K562 (cell line): ENCODE data around the gene TFPI2. TPM values are rescaled to one million over a fixed set of nuclear protein-coding genes. Genes with fewer than 3 reads are reported as not detected.

Source experiments
- ATAC-seq: fragments of 200-7000 bp; cut with Tn5 transposase; 3 replicates; pipeline ENCODE4 v1.9.1; 2020; ENCODE audit warnings: moderate library complexity
- BruUV-seq: library from RNA; stranded (reverse); fragments of 400-500 nt; replicated peaks from 2 replicates; lab custom pipeline; 2021; lab: Mats Ljungman, UMichigan
- CTCF ChIA-PET: fragments of 300-600 bp; formaldehyde crosslinking; extraction: SDS; loops from one replicate; lab custom pipeline; 2021; ENCODE audit warnings: low intra/inter-chr PET ratio; lab: Yijun Ruan, JAX
- POLR2A ChIA-PET: fragments of 300-600, 350-650 bp; sonication (Branson Sonifier 250); formaldehyde crosslinking; extraction: SDS; loops from one replicate; lab custom pipeline; 2021; ENCODE audit warnings: antibody characterized with exemption, inconsistent platforms; lab: Yijun Ruan, JAX
- DNase-seq, 4 experiments: peaks; one replicate each; pipeline versions ENCODE4 v3.0.0 to v3.0.0-alpha.2; 2011 to 2018; ENCODE audit warnings: low spot score in 3 of 4, mixed read lengths in 3 of 4; ENCODE audit errors: extremely low read depth in 1 of 4
- FAIRE-seq: peaks from 2 replicates; lab custom pipeline; 2011; peaks lifted over from hg19 to GRCh38; lab: Jason Lieb, UNC
- H2AFZ ChIP-seq: 2 replicates; pipeline ENCODE4 v1.6.0; 2011; ENCODE audit warnings: low read depth, low read length, control low read depth, inconsistent platforms
- H3K27ac ChIP-seq: fragments of 200-600 bp; 3 replicates; pipeline ENCODE4 v1.8.0; 2011; ENCODE audit warnings: low read depth, mild to moderate bottlenecking, control low read depth, inconsistent platforms, low read length, moderate library complexity, mixed read lengths; ENCODE audit errors: extremely low read depth
- H3K27me3 ChIP-seq, 2 experiments: fragments of 300-600 bp in 1 of 2; 2 replicates in 1 of 2; 3 replicates in 1 of 2; pipeline versions ENCODE4 v1.6.0 to v1.8.0; 2011; ENCODE audit warnings: inconsistent platforms in 2 of 2, low read length in 2 of 2, mild to moderate bottlenecking in 1 of 2, mixed read lengths in 1 of 2, moderate library complexity in 1 of 2; ENCODE audit not compliant: control insufficient read depth in 2 of 2, insufficient read depth in 2 of 2
- H3K36me3 ChIP-seq: fragments of 300-600 bp; 3 replicates; pipeline ENCODE4 v1.8.0; 2011; ENCODE audit warnings: mild to moderate bottlenecking, low read length, inconsistent platforms; ENCODE audit not compliant: control insufficient read depth, insufficient read depth
- H3K4me1 ChIP-seq, 2 experiments: fragments of 200-600 bp in 1 of 2; replicated peaks in 1 of 2; 2 replicates in 1 of 2; 3 replicates in 1 of 2; pipeline versions ENCODE4 v1.5.1 to v1.8.0; 2011; ENCODE audit warnings: inconsistent platforms in 2 of 2, low read length in 2 of 2, mild to moderate bottlenecking in 1 of 2, mixed read lengths in 1 of 2, moderate library complexity in 1 of 2; ENCODE audit not compliant: control insufficient read depth in 2 of 2, insufficient read depth in 2 of 2
- H3K4me2 ChIP-seq: 2 replicates; pipeline ENCODE4 v1.6.1; 2011; ENCODE audit warnings: low read length, control low read depth, inconsistent platforms, mixed read lengths; ENCODE audit not compliant: insufficient read depth
- H3K4me3 ChIP-seq: fragments of 200-600 bp; sonication (generic), shearing (Covaris generic); 2 replicates; pipeline ENCODE4 v1.5.1; 2016; ENCODE audit warnings: control low read depth, inconsistent platforms
- H3K79me2 ChIP-seq: fragments of 200-600 bp; 3 replicates; pipeline ENCODE4 v1.8.0; 2011; ENCODE audit warnings: low read length, inconsistent platforms; ENCODE audit not compliant: control insufficient read depth, insufficient read depth
- H3K9ac ChIP-seq, 2 experiments: 2 replicates each; pipeline versions ENCODE4 v1.6.0 to v1.6.1; 2011; ENCODE audit warnings: low read depth in 2 of 2, low read length in 2 of 2, control low read depth in 1 of 2, inconsistent platforms in 1 of 2, mild to moderate bottlenecking in 1 of 2, mixed read lengths in 1 of 2; ENCODE audit not compliant: insufficient read depth in 1 of 2
- H3K9me1 ChIP-seq: one replicate; pipeline ENCODE4 v1.6.0; 2011; ENCODE audit warnings: inconsistent platforms, mild to moderate bottlenecking, low read length, moderate library complexity; ENCODE audit not compliant: control insufficient read depth, insufficient read depth
- H3K9me3 ChIP-seq: replicated peaks from 2 replicates; pipeline ENCODE4 v1.5.1; 2011; ENCODE audit warnings: low read depth, low read length, inconsistent platforms; ENCODE audit not compliant: control insufficient read depth, insufficient read depth
- H4K20me1 ChIP-seq: replicated peaks from 2 replicates; pipeline ENCODE4 v1.6.1; 2011; ENCODE audit warnings: low read length, inconsistent platforms, mixed read lengths; ENCODE audit not compliant: control insufficient read depth, insufficient read depth
- FOXM1 ChIP-seq, 2 experiments: fragments of 450-650 bp in 1 of 2; sonication (generic) in 1 of 2; formaldehyde crosslinking in 1 of 2; IDR thresholded peaks; 2 replicates each; pipeline versions ENCODE4 v1.6.1 to v1.9.0; 2017 to 2022; ENCODE audit warnings: low read depth in 2 of 2, mild to moderate bottlenecking in 2 of 2, missing genetic modification reagents in 1 of 2, moderate library complexity in 1 of 2
- KLF10 ChIP-seq: fragments of 250-450 bp; sonication (Bioruptor Pico); IDR thresholded peaks from 2 replicates; pipeline ENCODE4 v1.6.1; 2021; ENCODE audit warnings: matching md5 sums
- PCBP1 ChIP-seq: fragments of 200-400 bp; formaldehyde crosslinking; IDR thresholded peaks from 2 replicates; pipeline ENCODE4 v1.6.1; 2018; ENCODE audit warnings: mild to moderate bottlenecking, low read depth, low read length; ENCODE audit not compliant: poor library complexity, severe bottlenecking
- RFX1 ChIP-seq: fragments of 450-650 bp; IDR thresholded peaks from 2 replicates; pipeline ENCODE4 v1.6.1; 2016; ENCODE audit warnings: mild to moderate bottlenecking, moderate library complexity
- WGBS: fragments of 100-300 bp; shearing (Covaris generic); methylation state at CpG from one replicate; pipeline ENCODE4 v1.1.6; 2016; ENCODE audit warnings: low coverage, mixed read lengths; ENCODE audit not compliant: insufficient coverage; ENCODE audit errors: missing lambda C conversion rate; 5-methylcytosine and 5-hydroxymethylcytosine counted together
- in situ Hi-C: fragments of 300-500 bp; cut with MboI; formaldehyde crosslinking; loops from 4 replicates; pipeline ENCODE4 v1.15.0; 2018; ENCODE audit warnings: inconsistent platforms, mixed read lengths
- intact Hi-C: fragments of 100-400 bp; cut with micrococcal nuclease; formaldehyde crosslinking; loops from 2 replicates; pipeline ENCODE4 v1.14.2; 2022
- polyA plus RNA-seq, 8 experiments: library from polyadenylated mRNA; depleted of rRNA in 4 of 8; stranded (reverse) in 5 of 8; unstranded in 3 of 8; fragments of >200 nt; fragmentation: Nextera tagmentation in 2 of 8; fragmentation: Illumina TruSeq in 1 of 8; extraction: Ambion mirVana in 2 of 8; extraction: Trizol in 1 of 8; gene quantifications; 2 replicates each; pipeline versions ENCODE4 v1.2.1 to v1.2.3, GENCODE V29; 2011 to 2014; ENCODE audit warnings: inconsistent platforms in 1 of 8, missing spikeins in 1 of 8
- total RNA-seq, 7 experiments: library from RNA; depleted of rRNA in 6 of 7; stranded (reverse); fragments of >200 nt in 6 of 7; fragmentation: Illumina TruSeq in 2 of 7; extraction: Trizol in 2 of 7; gene quantifications; 2 replicates each; pipeline versions ENCODE4 v1.2.1 to v1.2.3, GENCODE V29; 2011 to 2021; ENCODE audit warnings: low replicate concordance in 1 of 7
- TF ChIP-seq, protein P1 (sequence below): sonication (generic); formaldehyde crosslinking; IDR thresholded peaks from 2 replicates; pipeline ENCODE4 v1.9.0; 2022; ENCODE audit warnings: mild to moderate bottlenecking, missing genetic modification reagents

Gene TFPI2
- total and polyA plus RNA-seq, 9 of the 15 experiments (the other 6 are each of a cell fraction or from before 2014, with no cell fraction given), result 0.07 to 0.25 (median 0.11) TPM; not detected in 4

DNA sequence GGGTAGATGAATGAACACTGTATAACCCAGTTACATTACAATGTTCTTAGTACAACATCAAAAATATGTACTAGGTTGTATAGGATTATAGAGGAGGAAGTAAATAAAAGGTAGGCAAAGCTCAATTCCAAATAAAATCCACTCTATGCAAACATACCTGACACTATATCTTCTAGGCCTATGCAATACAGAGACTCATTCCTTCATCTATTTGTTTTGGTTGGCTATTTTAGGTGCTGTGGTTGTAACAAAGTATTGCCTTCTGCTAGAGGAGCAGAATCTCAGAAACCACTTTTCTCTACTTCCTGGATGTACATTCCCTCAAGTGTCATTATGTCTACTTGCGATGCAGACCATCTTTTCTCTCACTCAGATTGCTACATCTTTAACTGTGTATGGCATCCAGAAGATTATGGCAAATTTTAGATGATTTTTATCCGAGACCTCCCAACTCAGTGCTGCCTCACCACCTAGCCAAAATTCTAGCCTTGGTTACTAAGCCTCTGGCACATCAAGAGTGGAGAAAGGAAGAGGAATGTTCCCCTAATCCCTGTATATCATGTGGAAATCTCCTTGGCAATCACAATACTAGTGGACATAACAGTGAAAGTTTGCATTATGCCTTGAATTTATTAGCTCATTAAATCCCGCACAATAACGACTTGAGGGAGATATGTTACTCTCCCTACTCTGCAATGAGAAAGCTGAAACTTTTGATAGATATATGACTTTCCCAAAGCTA is 5.5 kb upstream of the TFPI2 start:
- DNase-seq (no peak), FAIRE-seq (no peak), ATAC-seq (no peak)
- H4K20me1 ChIP-seq, result no peaks in the 10 kb centered on the region
- no peak for TF ChIP-seq PCBP1
- TF ChIP-seq KLF10 (CRISPR knock-in tag), result no peak
- TF ChIP-seq, protein P1, sequence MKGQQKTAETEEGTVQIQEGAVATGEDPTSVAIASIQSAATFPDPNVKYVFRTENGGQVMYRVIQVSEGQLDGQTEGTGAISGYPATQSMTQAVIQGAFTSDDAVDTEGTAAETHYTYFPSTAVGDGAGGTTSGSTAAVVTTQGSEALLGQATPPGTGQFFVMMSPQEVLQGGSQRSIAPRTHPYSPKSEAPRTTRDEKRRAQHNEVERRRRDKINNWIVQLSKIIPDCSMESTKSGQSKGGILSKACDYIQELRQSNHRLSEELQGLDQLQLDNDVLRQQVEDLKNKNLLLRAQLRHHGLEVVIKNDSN (CRISPR knock-in tag), result no peak
- no peak for TF ChIP-seq RFX1
- TF ChIP-seq FOXM1 (IDR thresholded peaks at IDR 0.05; ENCODE audit: low read depth), result no peak
- TF ChIP-seq FOXM1 (CRISPR knock-in tag; IDR thresholded peaks at IDR 0.05; ENCODE audit: low read depth), result no peak
- H3K36me3 ChIP-seq, result no peaks in the 10 kb centered on the region
- H2AFZ ChIP-seq, result no peak overlapping the region
- no peak overlapping the region for H3K4me2 ChIP-seq
- no TSS peak for BruUV-seq
- CTCF ChIA-PET, result interaction anchor here (0.6 kb wide), 1 partner anchor 22 kb away, joined by 5 read pairs; no protein-coding TSS in a partner anchor
- no peaks in the 10 kb centered on the region for H3K9me3 ChIP-seq
- no peak overlapping the region for H3K9ac ChIP-seq
- no peaks in the 10 kb centered on the region for H3K9me1 ChIP-seq
- POLR2A ChIA-PET, result no interaction called here
- 1% methylated on average over 4 of the region's 4 CpGs for WGBS
- H3K27me3 ChIP-seq, result peaks cover under 1 to 2% of the 10 kb centered on the region in 2 experiments; a peak in 2 of 5 replicates
- no peaks in the 10 kb centered on the region for H3K79me2 ChIP-seq
- H3K4me1 ChIP-seq, result no peaks in the 10 kb centered on the region
- intact Hi-C loops, result loop anchor here (10.0 kb wide), 1 partner anchor 271 kb away; no protein-coding TSS in a partner anchor
- no peak overlapping the region for H3K4me3 ChIP-seq
- no peak overlapping the region for H3K27ac ChIP-seq
- in situ Hi-C loops, result no loop called here
